HEK293T (cell line): Measurements from ENCODE around the gene DNAJC10.

Experiments
- BHLHE40 ChIP-seq: fragments of 450-650 bp; IDR thresholded peaks from 2 replicates; pipeline ENCODE4 v1.6.1; 2016; ENCODE audit warnings: mild to moderate bottlenecking, moderate library complexity, borderline replicate concordance
- CTBP1 ChIP-seq: fragments of 450-650 bp; IDR thresholded peaks from 2 replicates; pipeline ENCODE4 v1.6.1; 2016; ENCODE audit warnings: borderline replicate concordance
- ELF4 ChIP-seq: fragments of 450-650 bp; IDR thresholded peaks from 2 replicates; pipeline ENCODE4 v1.6.1; 2017; ENCODE audit warnings: antibody characterized with exemption
- FOXK2 ChIP-seq: fragments of 450-650 bp; IDR thresholded peaks from 2 replicates; pipeline ENCODE4 v1.6.1; 2016; ENCODE audit warnings: mild to moderate bottlenecking
- FOXM1 ChIP-seq: fragments of 450-650 bp; IDR thresholded peaks from 2 replicates; pipeline ENCODE4 v1.6.1; 2017; ENCODE audit warnings: mild to moderate bottlenecking, borderline replicate concordance
- HDGF ChIP-seq: fragments of 450-650 bp; IDR thresholded peaks from 2 replicates; pipeline ENCODE4 v1.6.1; 2017; ENCODE audit warnings: antibody characterized with exemption, borderline replicate concordance
- NFRKB ChIP-seq: fragments of 450-650 bp; IDR thresholded peaks from 2 replicates; pipeline ENCODE4 v1.6.1; 2016; ENCODE audit warnings: mild to moderate bottlenecking, moderate library complexity
- SP1 ChIP-seq: fragments of 450-650 bp; IDR thresholded peaks from 2 replicates; pipeline ENCODE4 v1.6.1; 2017
- SUZ12 ChIP-seq: fragments of 450-650 bp; IDR thresholded peaks from 2 replicates; pipeline ENCODE4 v1.6.1; 2016; ENCODE audit warnings: mild to moderate bottlenecking
- TARDBP ChIP-seq: fragments of 450-650 bp; IDR thresholded peaks from 2 replicates; pipeline ENCODE4 v1.6.1; 2016
- TF ChIP-seq, protein P1 (sequence below): fragments of 450-650 bp; IDR thresholded peaks from 2 replicates; pipeline ENCODE4 v1.6.1; 2016

DNA sequence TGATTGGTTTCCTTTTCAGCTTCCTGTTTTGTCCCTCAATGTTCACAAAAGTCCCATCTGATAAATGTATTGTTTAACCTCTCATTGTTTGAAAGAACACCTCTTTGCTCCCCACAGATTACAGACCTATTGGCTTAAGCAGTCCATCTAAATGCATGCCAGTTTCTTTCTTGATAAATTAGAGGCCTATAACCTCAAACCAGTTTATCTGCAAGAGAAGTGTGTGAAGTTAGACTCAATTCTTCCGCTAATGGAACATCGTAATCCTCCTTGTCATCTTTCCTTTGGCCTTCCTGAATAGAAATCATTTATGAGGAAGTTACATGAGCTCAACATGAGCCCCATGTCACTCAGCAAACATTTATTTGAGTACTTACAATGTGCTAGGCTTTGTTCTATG is 76.4 kb downstream of the DNAJC10 start:
- TF ChIP-seq FOXK2 (no peak), SUZ12 (no peak), FOXM1 (no peak), BHLHE40 (no peak), SP1 (no peak), ELF4 (no peak), HDGF (no peak), NFRKB (no peak), CTBP1 (no peak), TARDBP (no peak)
- TF ChIP-seq, protein P1, sequence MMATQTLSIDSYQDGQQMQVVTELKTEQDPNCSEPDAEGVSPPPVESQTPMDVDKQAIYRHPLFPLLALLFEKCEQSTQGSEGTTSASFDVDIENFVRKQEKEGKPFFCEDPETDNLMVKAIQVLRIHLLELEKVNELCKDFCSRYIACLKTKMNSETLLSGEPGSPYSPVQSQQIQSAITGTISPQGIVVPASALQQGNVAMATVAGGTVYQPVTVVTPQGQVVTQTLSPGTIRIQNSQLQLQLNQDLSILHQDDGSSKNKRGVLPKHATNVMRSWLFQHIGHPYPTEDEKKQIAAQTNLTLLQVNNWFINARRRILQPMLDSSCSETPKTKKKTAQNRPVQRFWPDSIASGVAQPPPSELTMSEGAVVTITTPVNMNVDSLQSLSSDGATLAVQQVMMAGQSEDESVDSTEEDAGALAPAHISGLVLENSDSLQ, result no peak
